ENCODE data around the gene STK39.

DNA sequence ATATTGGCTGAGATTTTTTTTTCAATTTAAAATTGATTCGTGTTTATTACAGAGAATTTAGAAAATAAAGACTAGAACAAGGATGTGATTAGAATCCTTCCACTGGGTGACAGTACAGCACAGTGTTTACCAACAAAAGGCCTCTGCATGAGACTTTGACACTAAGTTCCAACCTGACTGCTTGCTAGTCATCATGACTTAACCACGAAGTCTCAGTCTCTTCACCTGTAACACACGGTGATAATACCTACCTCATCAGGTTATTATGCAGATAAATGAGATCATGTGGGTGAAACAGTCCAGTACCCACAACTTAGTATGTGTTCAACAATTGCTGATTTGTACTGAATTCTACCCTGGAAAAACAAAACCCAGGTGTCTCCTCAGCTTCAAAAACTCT, 151.2 kb downstream of the STK39 start:
- TF ChIP-seq, protein P1, sequence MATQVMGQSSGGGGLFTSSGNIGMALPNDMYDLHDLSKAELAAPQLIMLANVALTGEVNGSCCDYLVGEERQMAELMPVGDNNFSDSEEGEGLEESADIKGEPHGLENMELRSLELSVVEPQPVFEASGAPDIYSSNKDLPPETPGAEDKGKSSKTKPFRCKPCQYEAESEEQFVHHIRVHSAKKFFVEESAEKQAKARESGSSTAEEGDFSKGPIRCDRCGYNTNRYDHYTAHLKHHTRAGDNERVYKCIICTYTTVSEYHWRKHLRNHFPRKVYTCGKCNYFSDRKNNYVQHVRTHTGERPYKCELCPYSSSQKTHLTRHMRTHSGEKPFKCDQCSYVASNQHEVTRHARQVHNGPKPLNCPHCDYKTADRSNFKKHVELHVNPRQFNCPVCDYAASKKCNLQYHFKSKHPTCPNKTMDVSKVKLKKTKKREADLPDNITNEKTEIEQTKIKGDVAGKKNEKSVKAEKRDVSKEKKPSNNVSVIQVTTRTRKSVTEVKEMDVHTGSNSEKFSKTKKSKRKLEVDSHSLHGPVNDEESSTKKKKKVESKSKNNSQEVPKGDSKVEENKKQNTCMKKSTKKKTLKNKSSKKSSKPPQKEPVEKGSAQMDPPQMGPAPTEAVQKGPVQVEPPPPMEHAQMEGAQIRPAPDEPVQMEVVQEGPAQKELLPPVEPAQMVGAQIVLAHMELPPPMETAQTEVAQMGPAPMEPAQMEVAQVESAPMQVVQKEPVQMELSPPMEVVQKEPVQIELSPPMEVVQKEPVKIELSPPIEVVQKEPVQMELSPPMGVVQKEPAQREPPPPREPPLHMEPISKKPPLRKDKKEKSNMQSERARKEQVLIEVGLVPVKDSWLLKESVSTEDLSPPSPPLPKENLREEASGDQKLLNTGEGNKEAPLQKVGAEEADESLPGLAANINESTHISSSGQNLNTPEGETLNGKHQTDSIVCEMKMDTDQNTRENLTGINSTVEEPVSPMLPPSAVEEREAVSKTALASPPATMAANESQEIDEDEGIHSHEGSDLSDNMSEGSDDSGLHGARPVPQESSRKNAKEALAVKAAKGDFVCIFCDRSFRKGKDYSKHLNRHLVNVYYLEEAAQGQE (IDR thresholded peaks at IDR 0.05; ENCODE audit: borderline replicate concordance) = no peak
- TF ChIP-seq, protein P1 (CRISPR knock-in tag; IDR thresholded peaks at IDR 0.05; ENCODE audit: low read depth) = no peak
- TF ChIP-seq CEBPB (tag; IDR thresholded peaks at IDR 0.05) (no peak), MAZ (CRISPR knock-in tag; conservative IDR thresholded peaks at IDR 0.05 in 1 of 2, IDR thresholded peaks at IDR 0.05 in 1 of 2) (no peak), TBP (optimal IDR thresholded peaks at IDR 0.05; ENCODE audit: low read depth, low read length) (no peak), SRSF9 (IDR thresholded peaks at IDR 0.05; ENCODE audit: borderline replicate concordance, low read depth, low read length) (no peak), RCOR1 (IDR thresholded peaks at IDR 0.05; ENCODE audit: borderline replicate concordance in 1 of 2, low read depth in 2 of 2, low read length in 2 of 2) (no peak), SMARCA5 (IDR thresholded peaks at IDR 0.05) (no peak)
- TF ChIP-seq, protein P2, sequence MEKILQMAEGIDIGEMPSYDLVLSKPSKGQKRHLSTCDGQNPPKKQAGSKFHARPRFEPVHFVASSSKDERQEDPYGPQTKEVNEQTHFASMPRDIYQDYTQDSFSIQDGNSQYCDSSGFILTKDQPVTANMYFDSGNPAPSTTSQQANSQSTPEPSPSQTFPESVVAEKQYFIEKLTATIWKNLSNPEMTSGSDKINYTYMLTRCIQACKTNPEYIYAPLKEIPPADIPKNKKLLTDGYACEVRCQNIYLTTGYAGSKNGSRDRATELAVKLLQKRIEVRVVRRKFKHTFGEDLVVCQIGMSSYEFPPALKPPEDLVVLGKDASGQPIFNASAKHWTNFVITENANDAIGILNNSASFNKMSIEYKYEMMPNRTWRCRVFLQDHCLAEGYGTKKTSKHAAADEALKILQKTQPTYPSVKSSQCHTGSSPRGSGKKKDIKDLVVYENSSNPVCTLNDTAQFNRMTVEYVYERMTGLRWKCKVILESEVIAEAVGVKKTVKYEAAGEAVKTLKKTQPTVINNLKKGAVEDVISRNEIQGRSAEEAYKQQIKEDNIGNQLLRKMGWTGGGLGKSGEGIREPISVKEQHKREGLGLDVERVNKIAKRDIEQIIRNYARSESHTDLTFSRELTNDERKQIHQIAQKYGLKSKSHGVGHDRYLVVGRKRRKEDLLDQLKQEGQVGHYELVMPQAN (IDR thresholded peaks at IDR 0.05; ENCODE audit: borderline replicate concordance) = no peak

All from K562 (cell line).